ENCODE results near the gene PSMD13. TPM values are rescaled to one million over a fixed set of nuclear protein-coding genes. Genes with fewer than 3 reads are reported as not detected.
A peak's percentile ranks its signal among the peaks of the same experiment; 100 is the strongest.
"Not testable (repeated sequence)": the region's sequence is repeated elsewhere in the genome, so short reads cannot be mapped to it uniquely, and the experiment has no call there.

Gene PSMD13
- total RNA-seq, 2 experiments from 2014 or later, result 130 to 131 TPM

GRCh38 chr11:268716-269145, 32.0 kb downstream of the PSMD13 start:
- POLR2A ChIA-PET, result interaction anchor here (0.8 to 4.7 kb wide), 15 partner anchors 15 to 240 kb away, joined by 3 to 336 read pairs (median 15); partner anchors contain the start of genes BET1L, IFITM2, NLRP6 and PGGHG
- H3K36me3 Mint-ChIP-seq, H3K9me3 Mint-ChIP-seq, H3K27me3 Mint-ChIP-seq: not testable (repeated sequence)
- H3K4me3 Mint-ChIP-seq, result peak overlapping the region; percentile 91
- H3K27ac Mint-ChIP-seq, result peak overlapping the region; percentile 96
- H3K4me1 Mint-ChIP-seq, result peaks cover 25% of the 10 kb centered on the region
- ATAC-seq (ENCODE audit: low read depth) (peak; percentile 41), DNase-seq (peak; percentile 69)

- Mint-ChIP-seq H3K36me3 (peaks cover 5% of the 10 kb centered on the region), H3K27ac (peak overlapping the region; percentile 96), H3K4me1 (peaks cover 25% of the 10 kb centered on the region), H3K27me3 (peaks cover 2% of the 10 kb centered on the region), H3K4me3 (peak overlapping the region; percentile 91), H3K9me3 (no peaks in the 10 kb centered on the region)
- ATAC-seq (ENCODE audit: low read depth) (peak; percentile 34), DNase-seq (peak; percentile 56)
- POLR2A ChIA-PET, result interaction anchor here (0.8 to 4.7 kb wide), 13 partner anchors 15 to 86 kb away, joined by 3 to 336 read pairs (median 21); partner anchors contain the start of genes BET1L, IFITM2, NLRP6 and PGGHG
Observed at GRCh38 chr11:269146-269890, 32.5 kb downstream of the PSMD13 start.

GRCh38 chr11:270451-271318, 33.9 kb downstream of the PSMD13 start:
- POLR2A ChIA-PET, result interaction anchor here (0.8 to 3.1 kb wide), 4 partner anchors 10 to 63 kb away, joined by 3 to 16 read pairs (median 9); partner anchors contain the start of genes BET1L and RIC8A
- no peaks in the 10 kb centered on the region for H3K9me3 Mint-ChIP-seq
- peaks cover 25% of the 10 kb centered on the region for H3K4me1 Mint-ChIP-seq
- H3K36me3 Mint-ChIP-seq, result peaks cover 5% of the 10 kb centered on the region
- DNase-seq (no peak), ATAC-seq (ENCODE audit: low read depth) (no peak)
- peak overlapping the region; percentile 80 for H3K27ac Mint-ChIP-seq
- H3K4me3 Mint-ChIP-seq, result no peak overlapping the region
- H3K27me3 Mint-ChIP-seq, result peaks cover 2% of the 10 kb centered on the region

GRCh38 chr11:271319-271715, 34.5 kb downstream of the PSMD13 start:
- H3K4me3 Mint-ChIP-seq, result no peak overlapping the region
- H3K27ac Mint-ChIP-seq, result no peak overlapping the region
- ATAC-seq (ENCODE audit: low read depth) (no peak), DNase-seq (no peak)
- H3K9me3 Mint-ChIP-seq, result peaks cover 4% of the 10 kb centered on the region
- H3K27me3 Mint-ChIP-seq, result peaks cover 2% of the 10 kb centered on the region
- H3K36me3 Mint-ChIP-seq, result peaks cover 10% of the 10 kb centered on the region
- POLR2A ChIA-PET, result interaction anchor here (0.8 to 3.1 kb wide), 5 partner anchors 9 to 64 kb away, joined by 3 to 16 read pairs (median 6); partner anchors contain the start of genes BET1L and RIC8A
- peaks cover 25% of the 10 kb centered on the region for H3K4me1 Mint-ChIP-seq

GRCh38 chr11:272195-272930, 35.6 kb downstream of the PSMD13 start:
- peaks cover 17% of the 10 kb centered on the region for H3K36me3 Mint-ChIP-seq
- H3K27ac Mint-ChIP-seq, result no peak overlapping the region
- peaks cover 2% of the 10 kb centered on the region for H3K27me3 Mint-ChIP-seq
- ATAC-seq (ENCODE audit: low read depth), result no peak
- POLR2A ChIA-PET, result interaction anchor here (1.2 to 3.1 kb wide), 3 partner anchors 8 to 15 kb away, joined by 6 to 16 read pairs (median 14); no protein-coding TSS in a partner anchor
- no peak overlapping the region for H3K4me3 Mint-ChIP-seq
- peaks cover 23% of the 10 kb centered on the region for H3K4me1 Mint-ChIP-seq
- H3K9me3 Mint-ChIP-seq, result peaks cover 9% of the 10 kb centered on the region
- no peak for DNase-seq

GRCh38 chr11:272931-273198, 36.1 kb downstream of the PSMD13 start:
- H3K4me3 Mint-ChIP-seq, result no peak overlapping the region
- ATAC-seq (ENCODE audit: low read depth), result no peak
- POLR2A ChIA-PET, result interaction anchor here (0.6 to 3.1 kb wide), 2 partner anchors 15 to 134 kb away, joined by 3 to 16 read pairs; no protein-coding TSS in a partner anchor
- peaks cover 10% of the 10 kb centered on the region for H3K9me3 Mint-ChIP-seq
- H3K36me3 Mint-ChIP-seq, result peaks cover 21% of the 10 kb centered on the region
- no peak for DNase-seq
- no peak overlapping the region for H3K27ac Mint-ChIP-seq
- peaks cover 2% of the 10 kb centered on the region for H3K27me3 Mint-ChIP-seq
- H3K4me1 Mint-ChIP-seq, result peaks cover 24% of the 10 kb centered on the region

GRCh38 chr11:276219-276618, 39.4 kb downstream of the PSMD13 start:
- Mint-ChIP-seq H3K4me1 (peaks cover 12% of the 10 kb centered on the region), H3K27me3 (peaks cover 2% of the 10 kb centered on the region), H3K36me3 (peaks cover 34% of the 10 kb centered on the region), H3K27ac (no peak overlapping the region), H3K9me3 (peaks cover 10% of the 10 kb centered on the region), H3K4me3 (no peak overlapping the region)
- ATAC-seq (ENCODE audit: low read depth), result no peak
- POLR2A ChIA-PET, result interaction anchor here (13.4 to 16.3 kb wide), 2 partner anchors 9 to 14 kb away, joined by 264 to 336 read pairs; partner anchors contain the start of gene PGGHG
- no peak for DNase-seq

- H3K36me3 Mint-ChIP-seq, result peaks cover 48% of the 10 kb centered on the region
- DNase-seq (peak; percentile 49), ATAC-seq (ENCODE audit: low read depth) (no peak)
- POLR2A ChIA-PET, result interaction anchor here (0.5 to 16.3 kb wide), 16 partner anchors 11 to 423 kb away, joined by 3 to 336 read pairs (median 6); partner anchors contain the start of genes BET1L, IFITM1, IFITM2 and IFITM5
- H3K4me3 Mint-ChIP-seq, result peak within 1 kb of the TSS; percentile 97
- H3K9me3 Mint-ChIP-seq, result peaks cover 10% of the 10 kb centered on the region
- H3K27me3 Mint-ChIP-seq, result peaks cover 2% of the 10 kb centered on the region
- peaks cover 25% of the 10 kb centered on the region for H3K4me1 Mint-ChIP-seq
- peak within 1 kb of the TSS; percentile 99 for H3K27ac Mint-ChIP-seq
Observed at GRCh38 chr11:278001-278951, 41.5 kb downstream of the PSMD13 start, which contains the start of gene NLRP6. Gene NLRP6 (plus strand): TSS chr11:278407. CDS start chr11:278570, 163 bp downstream.

GRCh38 chr11:279040-279965, 42.5 kb downstream of the PSMD13 start:
- peak; percentile 12 for ATAC-seq (ENCODE audit: low read depth)

GRCh38 chr11:279966-280705, 43.4 kb downstream of the PSMD13 start:
- Mint-ChIP-seq H3K9me3 (peaks cover 10% of the 10 kb centered on the region), H3K36me3 (peaks cover 60% of the 10 kb centered on the region), H3K27me3 (no peaks in the 10 kb centered on the region), H3K4me1 (peaks cover 32% of the 10 kb centered on the region), H3K4me3 (peak overlapping the region; percentile 89), H3K27ac (peak overlapping the region; percentile 95)
- POLR2A ChIA-PET, result interaction anchor here (0.7 to 16.3 kb wide), 16 partner anchors 9 to 136 kb away, joined by 3 to 336 read pairs (median 8); partner anchors contain the start of genes BET1L, IFITM1, IFITM2 and PGGHG
- ATAC-seq (ENCODE audit: low read depth) (peak; percentile 31), DNase-seq (peak; percentile 69)

More at GRCh38 chr11:279040-279965, 42.5 kb downstream of the PSMD13 start:
- peaks cover 31% of the 10 kb centered on the region for H3K4me1 Mint-ChIP-seq
- H3K9me3 Mint-ChIP-seq, result peaks cover 10% of the 10 kb centered on the region
- DNase-seq, result peak; percentile 68
- peaks cover 55% of the 10 kb centered on the region for H3K36me3 Mint-ChIP-seq
- H3K4me3 Mint-ChIP-seq, result peak overlapping the region; percentile 97
- H3K27me3 Mint-ChIP-seq, result no peaks in the 10 kb centered on the region
- peak overlapping the region; percentile 99 for H3K27ac Mint-ChIP-seq
- POLR2A ChIA-PET, result interaction anchor here (0.5 to 16.3 kb wide), 17 partner anchors 8 to 422 kb away, joined by 3 to 336 read pairs (median 9); partner anchors contain the start of genes BET1L, IFITM1, IFITM2 and PGGHG

All from activated naive CD8-positive, alpha-beta T cell treated with anti-CD3 and anti-CD28 coated beads, Interleukin-2, amount 10 ng/mL, durations not matched to agents 7 days and 5 days (primary cell).